Parathyroid adenoma (tissue), 2 donors: Measurements from ENCODE around the gene ADAMTS4.

Experiments used
- H2AFZ ChIP-seq: fragments of 300-600 bp; sonication (generic); one replicate; pipeline ENCODE4 v1.7.0; 2017; ENCODE audit warnings: antibody characterized with exemption, mild to moderate bottlenecking
- H3K27ac ChIP-seq: fragments of 300-600 bp; sonication (generic); one replicate; pipeline ENCODE4 v1.7.0; 2017
- H3K27me3 ChIP-seq: fragments of 300-600 bp; sonication (generic); one replicate; pipeline ENCODE4 v1.7.0; 2017; ENCODE audit warnings: low read length; ENCODE audit not compliant: control insufficient read depth, insufficient read depth
- H3K36me3 ChIP-seq: fragments of 300-600 bp; sonication (generic); one replicate; pipeline ENCODE4 v1.7.0; 2017; ENCODE audit warnings: low read length; ENCODE audit not compliant: control insufficient read depth, insufficient read depth
- H3K4me1 ChIP-seq: fragments of 300-600 bp; sonication (generic); one replicate; pipeline ENCODE4 v1.7.0; 2017; ENCODE audit warnings: control low read depth
- H3K4me2 ChIP-seq: fragments of 300-600 bp; sonication (generic); one replicate; pipeline ENCODE4 v1.7.0; 2017; ENCODE audit warnings: low read length
- H3K4me3 ChIP-seq: fragments of 300-600 bp; sonication (generic); one replicate; pipeline ENCODE4 v1.7.0; 2017; ENCODE audit warnings: low read depth, low read length
- H3K79me2 ChIP-seq: fragments of 300-600 bp; sonication (generic); one replicate; pipeline ENCODE4 v1.7.0; 2017; ENCODE audit warnings: control low read depth
- H3K9ac ChIP-seq: fragments of 300-600 bp; sonication (generic); one replicate; pipeline ENCODE4 v1.7.0; 2017; ENCODE audit warnings: mild to moderate bottlenecking
- H3K9me3 ChIP-seq: fragments of 300-600 bp; sonication (generic); one replicate; pipeline ENCODE4 v1.7.0; 2017; ENCODE audit warnings: low read length; ENCODE audit not compliant: control insufficient read depth
- TF ChIP-seq, protein P1 (sequence below): fragments of 300-600 bp; sonication (generic); IDR thresholded peaks from one replicate; pipeline ENCODE4 v1.7.0; 2017; ENCODE audit warnings: antibody characterized with exemption, mild to moderate bottlenecking
- donor health status: primary hyperparathyroidism.

Gene ADAMTS4

DNA sequence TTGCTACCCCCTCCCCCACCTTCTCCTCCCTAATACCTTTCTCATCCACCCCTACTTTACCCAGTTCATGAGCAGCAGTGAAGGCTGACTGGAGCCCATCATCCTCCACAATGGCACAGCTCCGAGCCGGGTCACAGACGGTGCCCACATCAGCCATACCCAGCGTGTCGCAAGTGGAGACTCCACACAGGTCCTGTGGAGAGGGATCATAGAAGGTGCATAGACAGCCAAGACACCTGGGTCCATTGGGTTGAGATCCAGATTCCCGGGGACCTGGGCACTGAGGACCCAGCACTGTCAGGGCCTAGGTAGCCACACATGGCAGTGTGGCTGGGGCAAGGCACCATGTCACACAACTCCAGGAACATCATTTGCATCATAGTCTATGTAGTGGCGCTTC lies 2.7 kb downstream of the ADAMTS4 start:
- Histone ChIP-seq H3K9me3 (no peaks in the 10 kb centered on the region), H3K27me3 (no peaks in the 10 kb centered on the region), H3K79me2 (no peaks in the 10 kb centered on the region), H3K4me1 (no peaks in the 10 kb centered on the region), H2AFZ (no peak overlapping the region), H3K36me3 (no peaks in the 10 kb centered on the region), H3K27ac (peak overlapping the region; percentile 98), H3K4me3 (no peak overlapping the region), H3K9ac (no peak overlapping the region), H3K4me2 (no peak overlapping the region)
- TF ChIP-seq, protein P1, sequence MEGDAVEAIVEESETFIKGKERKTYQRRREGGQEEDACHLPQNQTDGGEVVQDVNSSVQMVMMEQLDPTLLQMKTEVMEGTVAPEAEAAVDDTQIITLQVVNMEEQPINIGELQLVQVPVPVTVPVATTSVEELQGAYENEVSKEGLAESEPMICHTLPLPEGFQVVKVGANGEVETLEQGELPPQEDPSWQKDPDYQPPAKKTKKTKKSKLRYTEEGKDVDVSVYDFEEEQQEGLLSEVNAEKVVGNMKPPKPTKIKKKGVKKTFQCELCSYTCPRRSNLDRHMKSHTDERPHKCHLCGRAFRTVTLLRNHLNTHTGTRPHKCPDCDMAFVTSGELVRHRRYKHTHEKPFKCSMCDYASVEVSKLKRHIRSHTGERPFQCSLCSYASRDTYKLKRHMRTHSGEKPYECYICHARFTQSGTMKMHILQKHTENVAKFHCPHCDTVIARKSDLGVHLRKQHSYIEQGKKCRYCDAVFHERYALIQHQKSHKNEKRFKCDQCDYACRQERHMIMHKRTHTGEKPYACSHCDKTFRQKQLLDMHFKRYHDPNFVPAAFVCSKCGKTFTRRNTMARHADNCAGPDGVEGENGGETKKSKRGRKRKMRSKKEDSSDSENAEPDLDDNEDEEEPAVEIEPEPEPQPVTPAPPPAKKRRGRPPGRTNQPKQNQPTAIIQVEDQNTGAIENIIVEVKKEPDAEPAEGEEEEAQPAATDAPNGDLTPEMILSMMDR: no peak

DNA sequence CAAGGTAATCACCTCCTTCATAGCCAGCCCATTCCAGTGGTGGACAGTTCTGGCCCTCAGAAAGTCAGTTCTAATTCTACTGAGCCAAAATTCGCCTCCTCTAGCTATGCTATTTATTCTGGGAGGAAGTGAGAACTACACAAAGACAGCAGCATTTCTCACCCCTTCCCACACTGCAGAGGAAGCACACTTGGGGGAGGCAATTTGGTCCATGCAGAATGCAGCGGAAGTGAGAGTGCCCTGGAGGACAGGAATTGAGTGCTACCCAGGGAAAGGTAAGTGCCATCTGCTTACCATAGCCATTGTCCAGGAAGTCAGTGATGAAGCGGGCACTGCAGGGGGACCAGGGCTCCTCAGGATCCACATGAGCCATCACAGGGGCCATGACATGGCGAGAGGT lies 3.7 kb downstream of the ADAMTS4 start:
- H3K4me1 ChIP-seq: no peaks in the 10 kb centered on the region
- H3K4me3 ChIP-seq: no peak overlapping the region
- H3K27ac ChIP-seq: no peak overlapping the region
- no peak overlapping the region for H3K9ac ChIP-seq
- no peak overlapping the region for H3K4me2 ChIP-seq
- H2AFZ ChIP-seq: no peak overlapping the region
- H3K9me3 ChIP-seq: no peaks in the 10 kb centered on the region
- no peaks in the 10 kb centered on the region for H3K36me3 ChIP-seq
- H3K79me2 ChIP-seq: no peaks in the 10 kb centered on the region
- TF ChIP-seq, protein P1: no peak
- no peaks in the 10 kb centered on the region for H3K27me3 ChIP-seq

DNA sequence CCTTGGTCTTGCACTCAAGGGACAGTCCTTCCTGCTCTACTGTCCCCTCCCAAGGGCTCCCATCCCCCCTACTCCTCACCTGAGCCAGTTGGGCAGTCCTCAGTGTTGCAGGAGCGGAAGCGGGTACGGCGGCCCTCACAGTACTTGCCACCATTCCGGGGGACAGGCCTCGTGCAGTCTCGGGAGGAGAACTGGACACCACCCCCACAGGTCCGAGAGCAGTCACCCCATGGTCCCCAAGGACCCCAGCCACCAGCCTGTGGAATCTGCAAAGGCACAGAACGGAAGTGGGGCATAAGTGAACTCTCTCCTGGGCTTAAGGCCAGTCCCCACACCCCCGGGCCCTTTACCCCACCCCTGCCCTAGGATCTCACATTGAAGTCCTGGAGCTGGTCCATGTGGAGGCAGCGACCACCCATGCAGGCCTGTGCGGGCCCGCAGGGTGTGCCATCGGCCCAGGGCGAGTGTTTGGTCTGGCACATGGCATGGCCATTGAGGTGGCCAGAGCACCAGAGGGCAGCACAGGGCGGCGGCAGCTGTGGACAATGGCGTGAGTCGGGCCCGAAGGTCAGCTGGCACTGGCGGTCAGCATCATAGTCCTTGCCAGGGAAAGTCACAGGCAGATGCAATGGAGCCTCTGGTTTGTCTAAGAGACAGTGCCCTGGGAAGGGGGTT lies 5.2 kb downstream of the ADAMTS4 start:
- Histone ChIP-seq H2AFZ (no peak overlapping the region), H3K4me1 (no peaks in the 10 kb centered on the region), H3K9ac (no peak overlapping the region)

DNA sequence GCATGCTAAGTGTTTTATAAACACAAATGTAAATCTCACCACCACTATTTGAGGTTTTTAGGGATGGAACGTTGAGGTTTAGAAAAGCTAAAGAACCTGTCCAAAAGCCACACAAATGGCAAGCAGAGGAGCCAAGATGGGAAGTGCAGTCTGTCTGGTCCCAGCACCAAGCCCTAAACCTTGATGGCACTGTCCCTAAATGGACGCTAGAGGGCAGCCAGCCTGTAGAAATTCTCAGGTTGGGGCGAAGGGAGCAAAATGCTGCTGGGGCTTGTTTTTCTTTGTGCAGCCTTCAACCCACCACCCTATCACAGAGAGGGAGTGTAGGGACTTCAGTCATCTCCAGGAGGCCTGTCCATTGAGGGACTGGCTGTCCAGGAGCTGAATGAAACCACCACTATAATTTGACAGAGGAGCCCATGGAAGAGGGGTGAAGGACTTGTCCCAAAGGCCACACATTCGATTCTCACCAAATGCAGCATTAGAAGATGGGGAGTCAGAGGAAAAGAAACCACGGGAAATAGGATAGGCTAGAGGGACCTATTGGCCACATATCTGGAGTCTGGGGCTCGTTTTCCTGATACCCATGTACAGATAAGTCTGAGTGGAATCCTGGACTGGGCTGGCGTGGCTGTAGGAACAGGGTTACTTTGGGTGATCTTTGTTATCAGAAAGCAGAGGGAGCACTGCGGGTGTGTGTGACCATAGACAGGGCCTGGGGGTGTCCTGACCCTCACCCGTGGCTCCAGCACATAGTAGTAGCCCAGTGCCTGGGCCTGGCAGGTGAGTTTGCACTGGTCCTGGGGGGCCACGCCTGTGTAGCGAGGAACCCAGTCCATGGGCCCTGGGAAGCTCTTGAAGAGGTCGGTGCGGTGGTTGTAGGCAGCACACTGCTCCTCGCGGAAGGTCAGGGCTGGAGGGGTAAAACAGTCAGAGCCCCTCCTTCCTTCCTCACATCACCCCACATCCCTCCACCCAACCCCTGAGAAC lies 6.1 kb downstream of the ADAMTS4 start:
- H3K9ac ChIP-seq: no peak overlapping the region
- no peaks in the 10 kb centered on the region for H3K9me3 ChIP-seq
- H3K27me3 ChIP-seq: no peaks in the 10 kb centered on the region
- TF ChIP-seq, protein P1: peak; percentile 70
- peak overlapping the region; percentile 2 for H2AFZ ChIP-seq
- H3K36me3 ChIP-seq: no peaks in the 10 kb centered on the region
- no peak overlapping the region for H3K4me3 ChIP-seq
- H3K4me2 ChIP-seq: no peak overlapping the region
- no peaks in the 10 kb centered on the region for H3K79me2 ChIP-seq
- no peak overlapping the region for H3K27ac ChIP-seq
- H3K4me1 ChIP-seq: no peaks in the 10 kb centered on the region

More for the DNA sequence above, 5.2 kb downstream of the ADAMTS4 start:
- Histone ChIP-seq H3K79me2 (no peaks in the 10 kb centered on the region), H3K27ac (no peak overlapping the region), H3K4me3 (no peak overlapping the region), H3K4me2 (no peak overlapping the region), H3K27me3 (no peaks in the 10 kb centered on the region), H3K36me3 (no peaks in the 10 kb centered on the region), H3K9me3 (no peaks in the 10 kb centered on the region)
- TF ChIP-seq, protein P1: no peak
